ENCODE results near the gene CMTM6.
"Not testable (repeated sequence)": the region's sequence is repeated elsewhere in the genome, so short reads cannot be mapped to it uniquely, and the experiment has no call there.

The CMTM6 gene, protein sequence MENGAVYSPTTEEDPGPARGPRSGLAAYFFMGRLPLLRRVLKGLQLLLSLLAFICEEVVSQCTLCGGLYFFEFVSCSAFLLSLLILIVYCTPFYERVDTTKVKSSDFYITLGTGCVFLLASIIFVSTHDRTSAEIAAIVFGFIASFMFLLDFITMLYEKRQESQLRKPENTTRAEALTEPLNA

DNA sequence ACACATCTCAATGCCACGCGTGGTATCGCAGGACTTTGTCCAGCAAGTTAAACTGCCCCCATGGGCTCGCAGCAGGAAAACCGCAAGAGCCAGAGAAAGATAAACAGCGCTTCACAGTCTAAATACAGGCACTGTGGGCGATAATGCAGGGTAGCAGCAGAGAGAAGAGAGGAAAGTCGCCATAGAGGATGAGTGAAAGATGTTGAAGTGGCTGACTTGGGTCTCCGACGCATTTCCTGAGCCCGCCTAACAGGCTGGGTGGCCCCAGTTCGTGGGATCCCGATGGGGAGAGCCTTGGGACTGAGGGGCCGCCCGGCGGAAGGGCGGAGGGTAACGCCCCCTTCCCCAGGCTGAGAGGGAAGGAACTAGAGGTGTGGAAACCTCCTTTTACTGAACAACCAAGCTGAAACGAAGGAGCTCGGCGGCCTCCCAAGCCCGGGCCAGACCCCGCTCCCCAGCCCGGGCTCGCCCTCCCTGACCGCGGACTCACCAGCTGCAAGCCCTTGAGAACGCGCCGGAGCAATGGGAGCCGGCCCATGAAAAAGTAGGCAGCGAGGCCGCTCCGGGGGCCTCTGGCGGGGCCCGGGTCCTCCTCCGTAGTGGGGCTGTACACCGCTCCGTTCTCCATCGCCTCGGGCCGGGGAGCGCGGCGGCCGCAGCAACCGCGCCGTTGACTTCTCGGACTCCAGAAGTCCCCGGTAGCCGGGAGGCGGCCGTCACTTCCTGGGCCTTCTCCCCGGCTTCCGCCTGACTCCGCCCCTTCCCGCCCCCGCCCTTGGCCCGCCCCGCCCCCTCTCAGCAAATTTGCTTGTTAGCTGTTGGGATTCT, at the start of gene CMTM6:
CMTM6 (minus strand) TSS at position 735 of the 828 bp plus-strand sequence; CDS start at position 628, 107 bp downstream.
- DNase-seq = peak; percentile 85

DNA sequence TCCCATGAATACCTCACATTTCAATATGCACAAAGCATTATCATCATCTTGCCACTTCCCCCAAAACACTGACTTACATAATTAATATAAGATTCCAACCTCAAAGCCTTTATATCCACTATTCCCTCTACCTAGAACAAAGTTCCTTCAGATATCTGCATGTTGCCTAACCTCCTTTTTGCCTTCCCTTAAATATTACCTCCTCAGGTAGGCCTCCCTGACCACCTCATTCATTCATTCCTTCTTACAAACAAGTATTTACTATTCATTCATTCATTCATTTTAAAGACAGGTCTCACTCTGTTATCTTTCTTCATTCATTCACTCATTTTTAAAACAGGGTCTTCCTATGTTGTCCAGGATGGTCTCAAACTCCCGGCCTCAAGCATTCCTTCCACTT, 49.4 kb upstream of the CMTM6 start:
- DNase-seq = no peak

DNA sequence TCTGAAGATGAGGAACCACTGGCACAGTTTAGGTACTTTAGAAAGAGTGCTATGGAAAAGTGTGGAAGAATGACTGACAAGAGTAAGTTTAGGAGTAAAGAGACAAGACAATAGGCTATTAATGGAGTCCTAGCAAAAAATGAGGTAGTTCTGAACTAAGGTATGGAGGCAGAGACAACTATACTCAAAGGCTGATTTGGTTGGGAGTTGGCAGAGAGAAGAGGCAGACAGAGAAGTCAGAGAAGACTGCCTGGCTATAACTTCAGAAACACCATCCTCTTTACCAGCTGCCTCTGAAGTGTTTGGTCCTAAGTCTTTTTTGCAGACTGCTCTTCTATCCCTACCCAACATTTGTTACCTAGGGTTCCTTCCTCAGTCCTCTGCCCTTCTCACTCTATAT, 48.8 kb upstream of the CMTM6 start:
- no peak for DNase-seq

DNA sequence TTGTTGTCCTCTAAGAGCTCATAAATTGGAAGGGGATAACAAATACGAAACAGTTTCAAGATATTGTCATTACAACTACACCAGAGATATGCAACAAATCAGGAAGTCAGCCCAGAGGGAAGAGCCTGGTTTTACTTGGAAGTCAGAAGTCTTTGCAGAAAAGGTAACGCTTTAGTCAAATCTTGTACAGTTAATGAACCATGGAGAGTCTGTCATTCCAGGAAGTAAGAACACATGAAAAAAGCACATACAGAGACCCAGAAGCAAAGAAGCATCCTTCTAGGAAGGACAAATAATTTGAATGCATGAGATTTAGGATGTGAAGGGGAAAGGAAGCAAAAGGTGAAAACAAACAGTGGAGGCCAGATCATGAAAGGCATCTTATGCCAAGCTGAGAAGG, 48.4 kb upstream of the CMTM6 start:
- no peak for DNase-seq

DNA sequence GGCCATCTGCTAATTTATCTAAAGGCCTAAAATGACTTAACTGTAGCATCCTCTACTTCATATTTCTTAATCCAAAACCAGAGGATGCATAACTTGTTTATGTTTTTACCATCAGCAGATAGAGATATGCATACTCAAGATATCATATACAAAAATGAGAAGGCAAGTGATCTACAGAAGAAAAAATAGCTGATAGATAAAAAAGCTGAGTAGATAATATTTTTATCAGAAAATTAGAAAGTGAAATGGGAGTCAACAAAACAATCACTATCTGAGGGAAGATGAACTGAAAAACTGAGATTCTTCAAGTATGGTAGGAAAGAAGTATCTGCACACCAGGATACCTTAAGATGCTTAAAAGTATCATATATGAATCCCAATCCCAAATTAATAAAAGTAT, 42.7 kb upstream of the CMTM6 start:
- DNase-seq = no peak

DNA sequence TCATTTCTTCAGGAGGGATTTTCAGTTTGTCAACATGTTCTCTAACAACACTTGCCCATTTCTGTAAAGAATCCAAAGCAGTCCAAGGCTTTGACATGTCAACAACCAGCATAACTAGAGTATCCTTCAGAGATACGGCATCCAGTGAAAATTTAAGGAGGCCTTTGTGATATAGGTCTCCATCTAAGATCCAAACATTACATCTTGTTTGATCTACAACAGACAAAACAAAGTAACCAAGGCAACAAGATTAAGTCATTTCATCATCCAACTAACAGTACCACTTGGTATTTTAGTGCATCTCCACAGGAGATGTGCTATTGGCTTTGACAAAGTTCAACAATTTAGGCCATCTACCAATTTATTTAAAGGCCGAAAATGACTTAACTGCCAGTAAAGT, 42.2 kb upstream of the CMTM6 start:
- no peak for DNase-seq

DNA sequence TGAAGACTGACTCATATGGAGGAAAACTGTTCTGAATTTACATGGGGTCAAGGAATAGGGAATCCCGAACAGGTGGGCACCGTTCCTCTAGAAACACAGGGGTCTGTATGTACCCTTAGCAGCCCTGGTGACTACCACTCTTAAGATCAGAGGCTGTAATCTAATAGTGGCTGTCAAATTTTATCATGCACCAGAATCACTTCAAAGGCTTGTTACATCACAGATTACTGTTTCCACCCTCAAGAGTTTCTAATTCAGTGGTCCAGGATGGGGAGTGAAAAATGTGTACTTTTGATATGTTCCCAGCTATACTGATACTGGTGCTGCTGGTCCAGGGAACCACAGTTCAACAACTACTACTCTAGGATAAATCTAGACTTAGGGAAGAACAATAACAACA, 40.2 kb upstream of the CMTM6 start:
- no peak for DNase-seq

DNA sequence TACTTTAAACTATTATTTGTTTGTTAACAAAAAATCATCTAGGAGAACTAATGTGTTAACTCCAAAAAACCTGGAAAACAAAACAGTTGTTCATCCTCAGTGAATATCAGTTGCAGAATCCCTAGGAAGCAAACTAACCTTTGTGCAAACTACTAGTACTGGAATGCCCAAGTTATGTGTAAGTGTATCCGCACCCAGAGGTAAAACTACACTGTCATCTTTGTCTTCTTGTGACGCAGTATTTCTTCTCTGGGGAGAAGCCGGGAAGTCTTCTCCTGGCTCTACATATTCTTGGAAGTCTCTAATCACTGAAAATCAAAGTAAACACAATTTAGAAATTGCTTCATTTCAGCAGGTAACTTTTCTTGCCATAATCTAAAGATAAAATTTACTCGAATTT, 38.2 kb upstream of the CMTM6 start:
- DNase-seq = no peak

DNA sequence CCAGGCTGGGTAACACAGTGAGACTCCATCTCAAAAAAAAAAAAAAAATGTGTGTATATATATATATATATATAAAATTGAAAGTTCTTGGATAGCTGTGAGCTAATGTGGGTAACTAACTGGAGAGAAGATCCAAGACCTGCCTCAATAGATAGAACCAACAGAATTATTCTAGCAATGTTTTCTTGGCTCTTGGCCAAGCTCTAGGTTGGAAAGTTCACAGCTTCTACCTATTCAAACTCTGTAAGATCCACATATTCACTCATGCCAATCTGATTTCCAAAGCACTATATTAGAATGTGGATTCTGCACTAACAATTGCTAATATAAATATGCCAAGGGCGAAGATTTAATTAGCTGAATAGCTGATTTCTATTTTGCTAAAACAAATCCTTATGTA, 29.8 kb upstream of the CMTM6 start:
- DNase-seq = no peak

DNA sequence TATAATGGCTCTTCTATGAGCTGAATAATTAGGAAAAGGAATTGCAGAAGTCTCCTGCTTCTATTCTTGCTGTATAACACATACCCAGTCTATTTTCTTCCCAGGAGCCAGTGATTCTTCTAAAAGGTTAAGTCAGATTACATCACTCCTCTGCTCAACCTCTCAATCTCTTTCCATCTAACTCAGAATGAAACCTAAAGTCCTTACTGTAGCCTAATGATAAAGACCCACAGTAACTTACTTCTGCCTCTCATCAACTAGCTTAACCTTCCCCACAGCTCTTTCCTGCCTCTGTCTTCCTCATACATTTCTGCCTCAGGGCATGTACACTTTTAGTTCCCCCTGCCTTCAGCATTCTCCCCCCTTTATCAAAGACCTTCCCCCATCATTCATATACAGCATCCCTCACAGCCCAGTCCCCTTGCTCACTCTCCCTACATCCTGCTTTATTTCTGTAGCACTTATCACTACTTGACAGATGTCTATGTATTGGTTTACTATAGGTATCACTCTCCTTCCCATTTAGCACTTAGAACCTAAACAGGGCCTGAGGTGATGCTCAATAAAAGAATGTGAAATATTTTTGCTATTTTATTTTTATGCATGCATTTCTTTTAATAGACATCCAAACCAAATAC, 28.5 kb upstream of the CMTM6 start:
- DNase-seq = no peak

DNA sequence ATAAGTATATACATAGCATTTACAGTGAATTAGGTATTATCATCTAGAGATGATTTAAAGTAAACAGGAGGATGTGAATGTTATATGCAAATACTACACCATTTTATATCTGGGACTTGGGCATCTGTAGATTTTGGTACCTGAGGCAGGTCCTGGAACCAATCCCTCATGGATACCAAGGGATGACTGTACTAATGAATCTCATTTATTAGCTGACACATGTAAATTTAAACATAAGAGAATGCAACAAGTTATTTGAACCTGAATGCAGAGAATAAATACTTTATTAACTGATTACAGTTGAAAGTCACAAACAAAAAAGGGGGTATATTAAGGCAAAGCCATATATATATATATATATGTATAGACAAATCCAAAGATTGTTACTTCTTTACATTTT, 23.1 kb upstream of the CMTM6 start:
- DNase-seq = no peak

DNA sequence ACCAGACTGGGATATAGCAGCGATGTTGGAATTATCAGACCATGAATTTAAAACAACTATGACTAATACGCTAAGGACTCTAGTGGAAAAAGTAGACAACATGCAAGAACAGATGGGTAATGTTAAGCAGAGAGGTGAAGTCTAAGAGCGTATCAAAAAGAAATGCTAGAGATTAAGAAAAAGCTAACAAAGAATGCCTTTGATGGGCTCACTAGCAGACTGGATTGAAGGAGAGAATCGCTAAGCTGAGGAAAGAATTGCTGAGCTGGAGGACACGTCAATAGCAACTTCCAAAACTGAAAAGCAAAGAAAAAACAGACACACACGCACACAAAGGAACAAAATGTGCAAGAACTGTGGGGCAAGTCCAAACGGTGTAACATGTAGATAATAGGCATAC, 20.0 kb upstream of the CMTM6 start:
- DNase-seq = no peak

DNA sequence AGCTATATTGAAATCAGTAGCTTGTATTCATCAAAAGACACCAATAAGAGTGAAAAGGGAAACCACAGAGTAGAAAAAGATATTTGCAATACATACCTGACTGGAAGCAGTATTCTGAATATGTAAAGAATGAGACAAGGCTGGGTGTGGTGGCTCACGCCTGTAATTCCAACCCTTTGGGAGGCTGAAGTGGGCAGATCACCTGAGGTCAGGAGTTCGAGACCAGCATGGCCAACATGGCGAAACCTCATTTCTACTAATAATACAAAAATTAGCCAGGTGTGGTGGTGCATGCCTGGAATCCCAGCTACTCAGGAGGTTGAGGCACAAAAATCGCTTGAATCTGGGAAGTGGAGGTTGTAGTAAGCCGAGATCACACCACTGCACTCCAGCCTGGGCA, 16.3 kb upstream of the CMTM6 start:
- DNase-seq = not testable (repeated sequence)

DNA sequence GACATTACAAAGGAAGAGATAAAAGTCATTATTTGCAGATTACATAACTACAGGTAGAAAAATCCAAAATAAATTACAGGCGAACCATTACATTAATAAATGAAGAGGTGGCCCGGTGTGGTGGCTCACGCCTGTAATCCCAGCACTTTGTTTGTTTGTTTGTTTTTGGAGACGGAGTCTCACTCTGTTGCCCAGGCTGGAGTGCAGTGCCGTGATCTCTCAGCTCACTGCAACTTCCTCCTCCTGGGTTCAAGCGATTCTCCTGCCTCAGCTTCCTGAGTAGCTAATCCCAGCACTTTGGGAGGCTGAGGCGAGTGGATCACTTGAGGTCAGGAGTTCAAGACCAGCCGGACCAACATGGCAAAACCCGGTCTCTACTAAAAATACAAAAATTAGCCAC, 14.1 kb upstream of the CMTM6 start:
- DNase-seq = not testable (repeated sequence)

DNA sequence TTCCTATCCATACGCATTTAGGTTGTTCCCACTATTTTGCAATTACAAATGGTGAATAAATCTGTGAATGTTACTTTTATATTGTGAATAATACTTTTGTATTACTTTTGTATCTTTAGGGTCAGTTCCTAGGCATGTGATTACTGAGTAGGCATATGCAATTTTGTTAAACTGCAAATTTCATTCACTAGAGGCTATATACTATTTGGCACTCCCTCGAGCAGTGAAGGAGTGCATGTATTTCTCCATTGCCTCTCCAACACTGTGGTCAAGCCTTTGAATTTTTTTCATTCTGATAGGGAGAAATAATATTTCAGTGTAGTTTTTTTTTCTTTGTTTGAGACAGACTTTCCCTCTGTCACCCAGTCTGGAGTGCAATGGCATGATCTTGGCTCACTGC, 8.4 kb upstream of the CMTM6 start:
- no peak for DNase-seq

DNA sequence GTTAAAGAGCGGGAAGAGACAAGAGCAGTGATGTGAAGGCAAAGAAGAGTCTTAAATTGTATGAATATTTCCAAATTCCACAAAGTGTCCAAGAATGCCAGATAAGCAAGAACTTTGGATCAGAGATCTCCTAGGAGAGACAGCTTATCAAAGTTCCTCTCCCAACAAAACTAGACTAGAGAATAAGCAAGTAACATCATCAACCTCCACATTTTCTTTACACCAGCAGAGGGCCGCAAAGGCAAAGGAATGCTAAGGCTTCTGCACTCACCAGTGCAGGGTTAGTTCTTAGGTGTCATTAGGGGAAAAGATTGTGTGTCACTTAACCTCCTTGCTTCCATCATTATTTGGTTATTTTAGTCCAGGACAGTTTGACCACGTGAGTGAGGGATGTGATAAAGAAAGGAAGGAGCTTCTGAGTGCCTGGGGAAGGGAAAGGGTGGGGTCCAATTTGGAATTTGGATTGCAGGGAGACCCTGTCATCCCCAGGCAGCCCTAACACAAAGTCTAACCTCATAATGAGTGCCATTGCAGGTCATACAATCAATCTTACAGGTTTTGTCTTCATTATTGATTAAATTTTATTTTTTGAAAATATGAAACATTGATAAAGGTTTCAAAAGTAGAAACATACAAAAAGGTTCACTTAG, 7.5 kb upstream of the CMTM6 start:
- DNase-seq = peak; percentile 69

DNA sequence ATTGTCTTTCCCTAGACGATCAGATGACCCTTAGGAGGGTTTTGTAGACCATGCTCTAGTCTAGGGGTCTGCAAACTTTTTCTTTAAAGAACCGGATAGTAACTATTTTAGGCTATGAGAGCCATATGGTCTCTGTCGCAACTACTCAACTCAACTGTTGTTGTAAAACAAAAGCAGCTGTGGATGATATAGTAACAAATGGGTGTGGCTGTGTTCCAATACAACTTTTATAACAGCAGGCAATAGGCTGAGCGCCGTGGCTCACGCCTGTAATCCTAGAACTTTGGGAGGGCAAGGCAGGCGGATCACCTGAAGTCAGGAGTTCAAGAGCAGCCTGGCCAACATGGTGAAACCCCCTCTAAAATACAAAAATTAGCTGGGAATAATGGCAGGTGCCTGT, 6.1 kb upstream of the CMTM6 start:
- no peak for DNase-seq

DNA sequence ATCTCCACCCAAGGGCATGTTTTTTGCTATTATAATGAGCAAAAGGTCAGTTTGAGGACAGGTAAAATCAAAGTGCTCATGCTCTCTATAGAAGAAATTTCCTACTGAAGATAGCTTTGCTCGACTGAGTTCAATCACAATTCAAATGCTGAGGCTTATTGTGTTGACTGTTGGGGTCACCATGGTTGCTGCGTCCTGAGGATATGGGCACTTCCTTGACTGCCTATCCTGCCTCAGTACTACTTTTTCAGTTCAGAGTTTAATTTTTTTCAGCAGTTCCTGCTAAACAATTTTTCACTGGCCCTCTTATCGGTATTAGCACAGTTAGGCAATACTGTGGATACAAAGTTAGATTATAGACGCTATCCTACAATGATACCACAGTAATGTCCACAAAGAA, 3.8 kb upstream of the CMTM6 start:
- DNase-seq = no peak

DNA sequence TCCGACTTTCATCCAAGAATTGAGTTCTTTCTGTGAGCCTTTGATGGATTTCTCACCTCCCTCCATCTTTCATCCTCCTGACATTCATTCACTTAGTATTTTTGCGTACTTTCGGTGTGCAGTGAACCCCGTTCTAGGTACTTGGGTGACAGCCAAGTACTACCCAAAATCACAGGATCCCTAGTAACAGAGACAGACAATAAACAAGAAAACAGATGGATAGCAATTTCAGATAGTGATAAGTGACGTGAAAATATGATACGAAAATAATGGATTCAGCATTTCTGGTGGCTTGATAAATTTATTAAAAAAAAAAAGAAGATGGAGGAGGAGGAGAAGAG, 264 bp upstream of the CMTM6 start:
- DNase-seq = no peak

DNA sequence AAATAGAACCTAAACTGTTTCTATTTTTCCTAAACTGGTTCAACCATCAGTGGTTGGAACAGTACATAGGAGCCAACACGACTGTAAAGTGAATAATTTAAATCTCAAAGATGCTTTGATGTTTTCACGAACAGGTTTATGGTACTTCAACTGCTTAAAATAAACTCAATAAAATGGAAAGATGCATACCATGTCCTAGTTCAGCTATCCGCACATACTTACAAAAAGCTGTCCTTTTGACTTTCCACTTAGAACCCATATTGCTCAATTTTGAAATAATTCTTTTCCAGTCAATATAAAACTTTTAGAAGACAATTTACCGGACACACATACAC, 902 bp downstream of the CMTM6 start:
- no peak for DNase-seq

DNA sequence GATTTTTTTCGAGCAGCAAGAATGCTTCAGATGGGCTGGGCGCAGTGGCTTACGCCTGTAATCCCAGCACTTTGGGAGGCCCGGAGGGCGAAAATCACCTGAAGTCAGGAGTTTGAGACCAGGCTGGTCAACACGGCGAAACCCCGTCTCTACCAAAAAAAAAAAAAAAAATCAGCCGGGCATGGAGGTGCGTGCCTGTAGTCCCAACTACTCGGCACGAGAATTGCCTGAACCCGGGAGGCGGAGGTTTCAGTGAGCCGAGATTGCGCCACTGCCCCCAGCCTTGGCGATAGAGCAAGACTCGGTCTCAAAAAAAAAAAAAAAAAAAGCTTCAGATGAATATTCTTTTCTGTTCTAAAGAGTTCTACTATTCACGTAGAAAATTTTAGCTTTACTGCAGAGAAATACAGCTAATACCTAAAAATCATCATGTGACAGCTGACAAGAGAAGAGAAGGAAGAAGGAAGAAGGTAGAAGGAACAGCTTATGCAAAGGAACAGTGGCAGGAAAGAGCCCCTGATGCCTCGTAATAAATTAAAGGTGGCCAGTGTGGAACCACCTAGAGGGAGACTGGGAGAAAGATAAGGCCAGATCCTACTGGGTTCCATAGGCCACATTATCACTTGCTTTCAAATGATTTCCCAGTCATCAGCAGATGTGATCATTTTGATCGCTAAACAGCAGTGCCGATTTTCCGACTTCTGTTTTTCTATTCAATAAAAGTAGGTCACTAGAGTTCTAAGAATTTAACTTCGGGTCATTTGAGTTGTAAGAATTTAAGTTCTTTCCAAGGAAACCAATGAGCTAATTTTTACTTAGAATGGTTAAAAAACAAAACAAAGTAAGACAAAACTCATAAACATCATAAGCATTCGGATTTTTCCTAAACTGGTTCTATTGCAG, 1.5 kb downstream of the CMTM6 start:
- no peak for DNase-seq

DNA sequence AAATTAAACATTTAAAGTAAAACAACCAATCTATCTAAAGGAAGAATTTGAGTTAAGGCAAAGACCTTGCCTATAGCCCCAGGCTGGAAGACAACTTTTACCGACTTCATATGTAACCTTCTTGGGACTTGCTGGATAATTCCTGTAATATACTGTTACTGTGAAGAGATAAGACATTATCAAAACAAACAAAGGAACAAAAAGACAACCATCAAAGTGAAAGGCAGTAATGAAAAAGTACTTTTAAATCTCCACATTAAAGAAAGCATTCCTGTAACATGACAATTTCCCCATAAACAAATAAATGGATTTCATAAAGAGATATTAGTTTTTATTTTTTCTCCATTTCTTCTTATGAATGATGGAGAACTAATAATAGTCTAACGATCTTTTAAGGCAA, 2.4 kb downstream of the CMTM6 start:
- no peak for DNase-seq

DNA sequence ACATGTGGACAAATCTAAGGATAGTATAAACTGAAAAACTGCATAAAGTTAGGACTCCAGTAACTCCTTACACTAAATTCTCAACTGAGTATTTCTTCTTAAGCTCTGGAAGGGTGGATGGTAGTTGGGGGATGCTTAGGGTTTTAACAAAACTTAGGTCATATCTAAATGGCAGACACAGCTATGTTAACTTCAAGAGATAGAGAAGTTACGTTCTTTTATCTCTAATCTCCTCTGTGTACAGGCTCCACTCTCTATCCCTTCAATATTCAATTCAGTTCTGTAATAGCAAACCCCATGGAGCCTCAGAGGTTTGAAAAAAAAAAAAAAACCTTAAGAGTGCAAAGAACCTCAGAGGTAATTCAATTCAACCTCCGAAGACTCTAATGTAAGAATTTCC, 3.1 kb downstream of the CMTM6 start:
- no peak for DNase-seq
